ENCODE data around the gene SLC35D3. TPM values are rescaled to one million over a fixed set of nuclear protein-coding genes. Genes with fewer than 3 reads are reported as not detected.
"Not testable (repeated sequence)": the region's sequence is repeated elsewhere in the genome, so short reads cannot be mapped to it uniquely, and the experiment has no call there.

The SLC35D3 gene
- total and polyA plus RNA-seq, 2 donors (not counting 1 experiment from before 2014, with no cell fraction given), result not detected

GRCh38 chr6:136945711-136946121 lies 23.6 kb downstream of the SLC35D3 start:
- Histone ChIP-seq H3K79me2 (ENCODE audit: control insufficient read depth, insufficient read depth, low read length) (no peaks in the 10 kb centered on the region), H3K9me3 (ENCODE audit: control insufficient read depth, insufficient read depth, low read depth, low read length) (no peaks in the 10 kb centered on the region), H4K20me1 (ENCODE audit: control insufficient read depth, extremely low read depth, insufficient read depth, low read length) (no peaks in the 10 kb centered on the region), H3K36me3 (ENCODE audit: control insufficient read depth, insufficient read depth, low read length) (no peaks in the 10 kb centered on the region), H3K4me1 (ENCODE audit: control insufficient read depth, extremely low read depth, insufficient read depth, low read length) (no peaks in the 10 kb centered on the region), H2AFZ (ENCODE audit: low read length) (no peak overlapping the region), H3K27ac (ENCODE audit: insufficient read depth, low read length) (no peak overlapping the region), H3K27me3 (ENCODE audit: control insufficient read depth, insufficient read depth, low read length) (peaks cover 3% of the 10 kb centered on the region), H3K9ac (ENCODE audit: insufficient read depth, low read length) (no peak overlapping the region), H3K4me3 (replicated peaks in 1 of 4; ENCODE audit: control extremely low read depth in 1 of 4, insufficient read depth in 1 of 4, low read depth in 3 of 4, low read length in 4 of 4) (no peak overlapping the region), H3K4me2 (ENCODE audit: extremely low read depth, insufficient read depth, low read length) (no peak overlapping the region)
- no peak for DNase-seq (ENCODE audit: low read depth in 2 of 2)
- no peak for TF ChIP-seq EZH2 (IDR thresholded peaks at IDR 0.05; ENCODE audit: low read length, missing control alignments)
- TF ChIP-seq, protein P1, sequence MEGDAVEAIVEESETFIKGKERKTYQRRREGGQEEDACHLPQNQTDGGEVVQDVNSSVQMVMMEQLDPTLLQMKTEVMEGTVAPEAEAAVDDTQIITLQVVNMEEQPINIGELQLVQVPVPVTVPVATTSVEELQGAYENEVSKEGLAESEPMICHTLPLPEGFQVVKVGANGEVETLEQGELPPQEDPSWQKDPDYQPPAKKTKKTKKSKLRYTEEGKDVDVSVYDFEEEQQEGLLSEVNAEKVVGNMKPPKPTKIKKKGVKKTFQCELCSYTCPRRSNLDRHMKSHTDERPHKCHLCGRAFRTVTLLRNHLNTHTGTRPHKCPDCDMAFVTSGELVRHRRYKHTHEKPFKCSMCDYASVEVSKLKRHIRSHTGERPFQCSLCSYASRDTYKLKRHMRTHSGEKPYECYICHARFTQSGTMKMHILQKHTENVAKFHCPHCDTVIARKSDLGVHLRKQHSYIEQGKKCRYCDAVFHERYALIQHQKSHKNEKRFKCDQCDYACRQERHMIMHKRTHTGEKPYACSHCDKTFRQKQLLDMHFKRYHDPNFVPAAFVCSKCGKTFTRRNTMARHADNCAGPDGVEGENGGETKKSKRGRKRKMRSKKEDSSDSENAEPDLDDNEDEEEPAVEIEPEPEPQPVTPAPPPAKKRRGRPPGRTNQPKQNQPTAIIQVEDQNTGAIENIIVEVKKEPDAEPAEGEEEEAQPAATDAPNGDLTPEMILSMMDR (conservative IDR thresholded peaks at IDR 0.05 in 1 of 2, IDR thresholded peaks at IDR 0.05 in 1 of 2; ENCODE audit: low read depth in 1 of 2, low read length in 2 of 2), result no peak

DNA sequence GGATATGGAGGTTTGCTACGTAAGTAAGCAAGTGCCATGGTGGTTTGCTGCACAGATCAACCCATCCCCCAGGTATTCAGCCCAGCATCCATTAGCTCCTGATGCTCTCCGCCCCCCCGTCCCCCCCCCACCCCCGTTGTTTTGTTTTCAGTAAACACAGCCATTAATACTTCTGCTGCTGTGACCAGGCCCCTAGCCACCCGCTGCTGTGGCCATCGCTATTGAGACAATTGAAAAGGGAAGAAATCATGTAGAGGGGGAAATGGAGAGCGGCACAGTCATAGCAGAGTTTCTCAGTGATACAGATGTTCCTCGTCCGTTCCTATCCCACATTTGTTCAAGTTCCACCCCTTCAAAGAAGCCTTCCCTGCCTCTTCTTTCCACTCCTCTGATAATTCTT lies 24.9 kb downstream of the SLC35D3 start:
- Histone ChIP-seq H3K4me3 (replicated peaks in 1 of 4; ENCODE audit: control extremely low read depth in 1 of 4, insufficient read depth in 1 of 4, low read depth in 3 of 4, low read length in 4 of 4) (no peak overlapping the region), H3K9ac (ENCODE audit: insufficient read depth, low read length) (no peak overlapping the region), H3K27ac (ENCODE audit: insufficient read depth, low read length) (no peak overlapping the region), H3K79me2 (ENCODE audit: control insufficient read depth, insufficient read depth, low read length) (no peaks in the 10 kb centered on the region), H3K27me3 (ENCODE audit: control insufficient read depth, insufficient read depth, low read length) (peaks cover 3% of the 10 kb centered on the region), H4K20me1 (ENCODE audit: control insufficient read depth, extremely low read depth, insufficient read depth, low read length) (no peaks in the 10 kb centered on the region), H3K4me2 (ENCODE audit: extremely low read depth, insufficient read depth, low read length) (no peak overlapping the region), H3K4me1 (ENCODE audit: control insufficient read depth, extremely low read depth, insufficient read depth, low read length) (no peaks in the 10 kb centered on the region), H3K36me3 (ENCODE audit: control insufficient read depth, insufficient read depth, low read length) (no peaks in the 10 kb centered on the region), H2AFZ (ENCODE audit: low read length) (no peak overlapping the region), H3K9me3 (ENCODE audit: control insufficient read depth, insufficient read depth, low read depth, low read length) (no peaks in the 10 kb centered on the region)
- no peak for DNase-seq (ENCODE audit: low read depth in 2 of 2)
- no peak for TF ChIP-seq EZH2 (IDR thresholded peaks at IDR 0.05; ENCODE audit: low read length, missing control alignments)
- TF ChIP-seq, protein P1 (conservative IDR thresholded peaks at IDR 0.05 in 1 of 2, IDR thresholded peaks at IDR 0.05 in 1 of 2; ENCODE audit: low read depth in 1 of 2, low read length in 2 of 2), result no peak

DNA sequence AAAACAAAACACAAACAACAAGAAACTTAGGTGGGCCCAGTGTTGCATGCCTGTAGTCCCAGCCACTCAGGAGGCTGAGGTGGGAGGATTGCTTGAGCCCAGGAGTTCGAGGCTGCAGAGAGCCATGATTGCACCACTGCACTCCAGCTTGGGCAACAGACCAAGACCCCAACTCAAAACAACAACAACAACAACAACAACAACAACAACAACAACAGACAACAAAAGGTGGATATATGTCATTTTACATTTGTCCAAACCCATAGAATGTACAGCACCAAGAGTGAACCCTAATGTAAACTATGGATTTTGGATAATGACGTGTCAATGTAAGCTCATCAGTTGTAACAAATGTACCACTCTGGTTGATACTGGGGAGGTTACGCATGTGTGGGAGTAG lies 27.9 kb downstream of the SLC35D3 start:
- not testable (repeated sequence) for H3K79me2 ChIP-seq (ENCODE audit: control insufficient read depth, insufficient read depth, low read length); H3K9me3 ChIP-seq (ENCODE audit: control insufficient read depth, insufficient read depth, low read depth, low read length); H3K27ac ChIP-seq (ENCODE audit: insufficient read depth, low read length); H4K20me1 ChIP-seq (ENCODE audit: control insufficient read depth, extremely low read depth, insufficient read depth, low read length); H2AFZ ChIP-seq (ENCODE audit: low read length); H3K9ac ChIP-seq (ENCODE audit: insufficient read depth, low read length); H3K36me3 ChIP-seq (ENCODE audit: control insufficient read depth, insufficient read depth, low read length); DNase-seq (ENCODE audit: low read depth in 2 of 2); H3K4me1 ChIP-seq (ENCODE audit: control insufficient read depth, extremely low read depth, insufficient read depth, low read length); H3K4me2 ChIP-seq (ENCODE audit: extremely low read depth, insufficient read depth, low read length); H3K27me3 ChIP-seq (ENCODE audit: control insufficient read depth, insufficient read depth, low read length); H3K4me3 ChIP-seq (replicated peaks in 1 of 4; ENCODE audit: control extremely low read depth in 1 of 4, insufficient read depth in 1 of 4, low read depth in 3 of 4, low read length in 4 of 4)

All from fibroblast of lung (primary cell).